ENCODE data around the gene PPFIA2.

- no peak for TF ChIP-seq POLR2A (IDR thresholded peaks at IDR 0.05)
- TF ChIP-seq, protein P1, sequence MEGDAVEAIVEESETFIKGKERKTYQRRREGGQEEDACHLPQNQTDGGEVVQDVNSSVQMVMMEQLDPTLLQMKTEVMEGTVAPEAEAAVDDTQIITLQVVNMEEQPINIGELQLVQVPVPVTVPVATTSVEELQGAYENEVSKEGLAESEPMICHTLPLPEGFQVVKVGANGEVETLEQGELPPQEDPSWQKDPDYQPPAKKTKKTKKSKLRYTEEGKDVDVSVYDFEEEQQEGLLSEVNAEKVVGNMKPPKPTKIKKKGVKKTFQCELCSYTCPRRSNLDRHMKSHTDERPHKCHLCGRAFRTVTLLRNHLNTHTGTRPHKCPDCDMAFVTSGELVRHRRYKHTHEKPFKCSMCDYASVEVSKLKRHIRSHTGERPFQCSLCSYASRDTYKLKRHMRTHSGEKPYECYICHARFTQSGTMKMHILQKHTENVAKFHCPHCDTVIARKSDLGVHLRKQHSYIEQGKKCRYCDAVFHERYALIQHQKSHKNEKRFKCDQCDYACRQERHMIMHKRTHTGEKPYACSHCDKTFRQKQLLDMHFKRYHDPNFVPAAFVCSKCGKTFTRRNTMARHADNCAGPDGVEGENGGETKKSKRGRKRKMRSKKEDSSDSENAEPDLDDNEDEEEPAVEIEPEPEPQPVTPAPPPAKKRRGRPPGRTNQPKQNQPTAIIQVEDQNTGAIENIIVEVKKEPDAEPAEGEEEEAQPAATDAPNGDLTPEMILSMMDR (IDR thresholded peaks at IDR 0.05), result no peak
Observed at GRCh38 chr12:81596558-81596957, 162.6 kb downstream of the PPFIA2 start.
